GM20431 (cell line): ENCODE measurements around the gene POU2F1.

Source experiments
- in situ Hi-C: fragments of 300-500 bp; cut with MseI, MboI; formaldehyde crosslinking; loops from one replicate; pipeline ENCODE4 v1.15.0; 2020; ENCODE audit warnings: low sequenced_read_pairs; ENCODE audit not compliant: unreplicated experiment

POU2F1 gene

DNA sequence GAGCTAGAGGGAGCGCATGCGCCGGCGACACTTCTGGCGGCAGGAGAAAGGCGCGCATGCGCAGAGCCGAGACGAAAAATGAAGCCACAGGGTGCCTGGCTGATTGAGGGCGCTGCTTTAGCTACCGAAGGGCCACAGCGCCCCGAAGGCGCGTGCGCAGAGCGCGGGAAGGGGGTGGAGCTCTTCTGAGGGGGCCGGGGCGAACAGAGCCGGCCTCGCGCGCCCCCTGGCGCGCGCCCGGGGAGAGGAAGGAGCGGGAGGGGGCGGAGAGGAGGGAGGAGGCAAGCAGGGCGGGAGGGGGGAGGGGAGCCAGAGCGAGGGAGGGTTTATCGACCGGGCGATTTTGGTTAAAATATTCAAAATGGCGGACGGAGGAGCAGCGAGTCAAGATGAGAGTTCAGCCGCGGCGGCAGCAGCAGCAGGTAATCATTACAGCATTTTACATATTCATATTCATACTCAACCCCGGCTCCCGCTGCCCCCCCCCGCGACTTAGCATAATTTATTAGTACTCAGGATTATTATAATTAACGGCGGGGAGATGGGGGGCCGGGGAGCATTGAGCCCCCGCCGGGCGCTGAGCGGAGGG lies at the start of gene POU2F1:
POU2F1 (plus strand) TSS at position 350 of the 589 bp plus-strand sequence; CDS start at position 362, 12 bp downstream.
- in situ Hi-C loops, result no loop called here

DNA sequence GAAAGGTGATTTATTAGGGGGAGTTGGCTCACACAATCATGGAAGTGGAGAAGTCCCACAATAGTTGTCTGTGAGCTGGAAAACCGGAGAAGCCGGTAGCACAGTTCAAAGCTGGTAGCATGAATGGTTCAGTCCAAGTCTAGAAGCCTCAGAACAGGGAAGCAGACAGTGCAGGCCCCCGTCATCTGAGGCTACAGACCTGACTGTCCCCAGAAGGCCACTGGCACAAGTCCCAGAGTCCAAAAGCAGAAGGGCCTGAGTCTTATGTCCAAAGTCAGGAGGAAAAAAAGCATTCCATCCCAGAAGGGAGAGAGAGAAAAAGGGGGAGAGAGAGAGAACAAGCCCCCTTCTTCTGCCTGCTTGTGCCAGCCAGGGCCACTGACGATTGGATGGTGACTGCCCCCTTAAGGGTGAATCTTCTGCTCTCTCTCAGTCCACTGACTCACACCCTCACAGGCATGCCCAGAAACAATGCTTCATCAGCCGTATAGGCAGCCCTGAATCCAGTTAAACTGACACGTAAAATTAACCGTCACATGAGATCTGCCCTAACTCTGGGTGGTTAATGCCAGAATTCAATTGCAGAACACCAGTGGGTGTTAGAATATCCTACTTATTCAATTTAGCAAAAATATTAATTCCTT lies 49.3 kb upstream of the POU2F1 start:
- in situ Hi-C loops, result no loop called here

DNA sequence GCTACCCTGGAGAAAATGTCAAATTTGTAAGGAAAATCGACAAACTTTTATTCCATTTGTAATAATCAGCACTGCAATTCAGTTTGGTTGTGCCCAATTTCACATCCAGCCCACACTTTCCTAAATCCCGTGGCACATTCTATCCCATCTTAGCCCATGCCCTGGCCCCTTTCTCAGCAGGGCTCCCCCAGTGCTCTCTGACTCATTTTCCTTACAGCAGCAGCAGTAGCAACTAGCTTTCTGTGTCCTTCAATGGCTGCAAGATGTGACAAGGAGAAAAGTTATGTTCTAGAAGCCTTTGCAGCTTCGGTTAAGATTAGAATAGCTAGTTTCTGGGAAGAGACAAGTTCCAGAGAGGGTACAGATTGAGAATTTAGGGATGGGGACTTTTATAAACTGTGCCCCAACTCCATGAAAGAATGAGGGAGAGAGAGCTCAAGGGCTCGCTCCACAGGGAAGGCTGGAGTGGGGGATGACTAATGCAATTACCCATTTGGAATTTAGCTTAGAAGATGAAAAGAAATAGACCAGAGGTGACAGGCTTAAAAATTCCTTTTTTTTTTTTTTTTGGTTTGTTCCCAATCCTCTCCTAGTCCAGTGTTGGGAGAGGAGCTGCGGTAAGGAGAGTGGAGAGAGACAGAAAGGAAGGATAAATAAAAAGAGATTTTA lies 47.0 kb upstream of the POU2F1 start:
- in situ Hi-C loops, result no loop called here

DNA sequence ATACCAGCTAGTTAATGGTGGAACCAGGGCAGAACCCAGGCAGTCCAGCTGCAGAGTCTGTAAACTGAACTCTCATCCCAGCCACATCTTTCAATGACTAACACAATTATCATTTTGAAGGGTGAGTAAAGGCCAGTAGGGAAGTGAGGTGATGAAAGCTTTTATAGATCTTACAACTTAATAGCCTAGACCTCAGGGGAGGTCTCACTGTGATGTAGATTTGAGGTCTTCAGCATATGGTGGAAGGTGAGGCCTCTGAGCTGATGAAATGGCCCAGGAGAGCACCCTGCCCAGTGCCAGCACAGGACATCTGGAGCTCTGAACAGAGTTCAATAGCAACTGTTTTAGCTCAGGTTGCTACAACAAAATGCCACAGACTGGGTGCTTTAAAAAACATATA lies 44.8 kb upstream of the POU2F1 start:
- in situ Hi-C loops, result no loop called here

DNA sequence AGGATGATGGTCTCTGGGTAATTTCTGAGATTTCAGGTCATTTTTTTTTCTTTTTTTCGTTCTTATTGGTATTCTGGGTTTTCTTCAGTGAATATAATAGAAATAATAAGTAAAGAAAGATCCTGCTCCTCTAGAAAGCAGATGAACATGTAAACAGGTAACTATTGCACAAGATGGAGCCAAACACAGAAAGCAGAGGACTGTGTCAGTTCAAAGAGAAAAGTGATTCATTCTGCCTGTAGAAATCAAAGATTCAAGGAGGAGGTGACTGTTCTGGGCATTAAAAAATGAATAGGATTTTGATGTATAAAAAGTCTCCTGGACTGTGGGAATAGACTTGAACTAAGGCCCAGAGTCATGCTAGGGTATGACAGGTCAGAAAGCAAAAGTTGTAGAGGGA lies 41.9 kb upstream of the POU2F1 start:
- in situ Hi-C loops, result no loop called here

DNA sequence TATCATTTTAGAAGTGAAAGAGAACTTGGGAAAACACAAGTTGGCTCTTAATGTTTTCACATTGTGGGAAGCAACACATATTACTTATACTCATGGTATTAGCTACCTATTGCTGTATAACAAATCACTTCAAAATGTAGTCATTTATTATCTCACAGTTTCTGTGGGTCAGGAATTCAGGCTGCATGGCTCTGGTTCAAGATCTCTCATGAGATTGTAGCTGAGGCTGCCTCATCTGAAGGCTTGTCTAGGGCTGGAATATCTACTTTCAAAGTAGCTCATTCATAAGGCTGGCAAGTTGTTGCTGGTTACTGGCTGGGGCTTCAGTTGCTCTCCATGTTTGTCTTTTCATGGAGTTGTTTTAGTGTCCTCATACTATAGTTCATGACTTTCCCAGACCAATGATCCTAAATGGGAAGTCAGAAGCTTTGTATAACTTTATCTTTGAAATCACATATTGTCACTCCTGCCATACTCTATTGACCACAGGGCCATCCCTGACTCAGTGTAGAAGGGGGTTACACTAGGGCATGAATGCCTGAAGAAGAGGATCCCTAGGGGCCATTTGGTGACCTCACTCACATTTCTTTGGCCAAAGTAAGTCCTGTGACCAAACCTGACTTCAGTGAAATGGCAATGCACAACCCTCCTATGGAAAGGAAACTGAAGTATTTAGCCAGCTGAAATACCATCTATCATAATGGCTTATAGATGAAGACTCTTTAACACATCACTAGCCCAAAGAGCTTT lies 37.9 kb upstream of the POU2F1 start:
- in situ Hi-C loops, result no loop called here

DNA sequence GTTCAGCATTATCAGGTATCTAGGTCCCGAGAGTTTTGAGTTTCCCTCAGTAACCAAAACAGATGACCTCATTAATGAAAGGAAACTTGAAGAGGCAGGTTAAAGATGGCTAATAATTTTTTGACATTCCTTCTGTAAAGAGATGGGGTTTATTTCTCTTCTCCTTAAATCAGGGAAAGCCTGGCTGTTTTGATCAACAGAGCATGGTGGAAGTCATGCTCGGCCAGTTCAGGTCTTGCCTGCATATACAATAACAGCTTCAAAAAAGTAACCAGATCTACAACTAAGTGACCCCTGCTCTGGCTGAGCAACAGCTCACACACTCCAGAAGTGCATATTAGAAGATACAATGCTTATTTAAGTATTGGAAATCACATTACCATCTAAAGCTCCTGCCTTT lies 36.6 kb upstream of the POU2F1 start:
- in situ Hi-C loops, result no loop called here

DNA sequence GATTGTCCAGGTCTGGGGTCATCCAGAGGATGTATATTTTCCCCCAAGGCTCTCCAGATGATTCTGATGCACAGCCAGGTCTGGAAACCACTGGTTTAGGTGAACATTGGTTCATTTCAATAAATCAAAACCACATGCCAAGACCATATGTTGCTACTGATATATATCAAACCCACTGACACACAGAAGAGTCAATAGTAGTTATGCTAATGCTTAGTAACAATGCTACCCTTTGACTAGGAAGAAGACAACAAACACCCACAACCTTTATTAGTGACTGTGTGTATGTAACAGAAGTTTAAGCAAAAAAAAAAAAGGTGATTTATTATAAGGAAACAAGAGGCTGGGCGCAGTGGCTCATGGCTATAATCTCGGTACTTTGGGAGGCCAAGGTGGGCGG lies 35.6 kb upstream of the POU2F1 start:
- in situ Hi-C loops, result no loop called here

DNA sequence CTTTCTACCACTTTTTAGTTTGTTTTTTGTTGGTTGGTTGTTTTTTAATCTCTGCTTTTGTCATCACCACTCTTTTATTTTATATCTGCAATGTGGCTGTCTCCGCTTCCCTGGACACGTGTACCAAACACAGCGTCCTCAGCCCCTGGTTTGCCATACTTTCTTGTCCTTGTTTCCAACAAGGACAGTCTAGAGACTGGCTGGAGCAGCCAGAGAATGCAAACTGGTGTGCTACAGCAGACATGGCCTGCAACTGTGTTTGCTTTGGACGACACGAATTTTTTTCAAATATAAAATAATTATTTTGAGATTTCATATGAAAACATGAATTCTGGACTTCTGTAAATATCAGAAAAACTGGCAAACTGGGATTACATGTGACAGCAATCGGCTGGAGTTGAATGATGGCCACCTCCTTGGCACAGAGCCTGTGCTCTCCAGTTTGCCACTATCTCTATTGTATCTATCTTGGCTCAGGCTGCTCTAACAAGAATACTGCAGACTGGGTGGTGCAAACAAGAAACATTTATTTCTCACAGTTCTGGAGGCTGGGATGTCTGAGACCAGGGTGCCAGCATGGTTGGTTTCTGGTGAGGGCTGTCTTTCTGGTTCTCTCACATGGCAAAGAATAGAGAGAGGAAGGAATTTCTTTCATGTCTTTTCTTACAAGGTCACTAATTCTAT lies 34.6 kb upstream of the POU2F1 start:
- in situ Hi-C loops, result no loop called here

DNA sequence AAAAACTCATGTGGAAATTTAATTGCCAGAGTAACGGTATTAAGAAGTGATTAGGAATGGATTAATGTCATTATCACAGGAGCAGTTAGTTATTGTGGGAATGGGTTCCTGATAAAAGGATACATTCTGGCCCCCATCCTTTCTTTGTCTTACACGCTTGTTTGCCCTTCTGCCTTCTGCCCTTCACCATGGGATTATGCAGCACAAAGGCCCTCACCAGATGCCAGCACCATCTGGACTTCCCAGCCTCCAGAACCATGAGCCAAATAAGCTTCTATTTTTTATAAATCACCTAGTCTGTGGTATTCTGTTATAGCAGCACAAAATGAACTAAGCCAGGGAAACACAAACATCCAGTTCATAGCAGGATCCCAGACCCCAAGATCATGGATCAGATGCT lies 33.9 kb upstream of the POU2F1 start:
- in situ Hi-C loops, result no loop called here

DNA sequence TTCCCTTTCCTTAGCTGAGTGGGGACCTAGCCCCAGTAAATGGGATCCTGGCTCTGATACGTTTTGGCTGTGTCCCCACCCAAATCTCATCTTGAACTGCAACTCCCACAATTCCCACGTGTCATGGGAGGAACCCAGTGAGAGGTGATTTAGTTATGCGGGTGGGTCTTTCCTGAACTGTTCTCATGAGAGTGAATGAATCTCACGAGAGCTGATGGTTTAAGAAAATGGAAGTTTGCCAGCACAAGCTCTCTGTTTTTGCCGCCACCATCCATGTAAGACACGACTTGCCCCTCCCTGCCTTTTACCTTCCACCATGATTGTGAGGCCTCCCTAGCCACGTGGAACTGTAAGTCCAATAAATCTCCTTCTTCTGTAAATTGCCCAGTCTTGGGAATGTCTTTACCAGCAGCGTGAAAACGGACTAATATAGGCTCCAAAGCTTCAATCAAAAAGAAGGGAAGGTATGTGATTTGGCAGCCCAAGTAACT lies 29.9 kb upstream of the POU2F1 start:
- in situ Hi-C loops, result no loop called here

DNA sequence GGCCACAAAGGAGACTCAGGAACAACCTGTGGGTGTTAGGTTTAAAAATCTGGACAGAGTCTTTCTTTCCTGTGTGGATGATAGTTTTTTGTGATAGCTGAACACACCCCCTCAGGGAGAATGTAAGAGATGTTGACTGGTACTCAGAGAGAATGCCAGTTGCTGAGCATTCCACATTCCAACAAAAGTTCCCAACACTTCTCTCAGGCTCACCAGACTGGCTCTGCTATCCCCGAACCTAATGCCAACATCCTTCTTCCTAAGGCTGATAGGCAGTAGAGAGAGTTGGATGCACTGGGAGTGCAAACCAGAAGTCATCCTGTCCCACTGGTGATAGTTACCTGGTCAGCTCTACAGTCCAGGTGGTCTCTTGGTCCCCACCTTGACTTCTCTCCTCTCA lies 28.7 kb upstream of the POU2F1 start:
- in situ Hi-C loops, result no loop called here

DNA sequence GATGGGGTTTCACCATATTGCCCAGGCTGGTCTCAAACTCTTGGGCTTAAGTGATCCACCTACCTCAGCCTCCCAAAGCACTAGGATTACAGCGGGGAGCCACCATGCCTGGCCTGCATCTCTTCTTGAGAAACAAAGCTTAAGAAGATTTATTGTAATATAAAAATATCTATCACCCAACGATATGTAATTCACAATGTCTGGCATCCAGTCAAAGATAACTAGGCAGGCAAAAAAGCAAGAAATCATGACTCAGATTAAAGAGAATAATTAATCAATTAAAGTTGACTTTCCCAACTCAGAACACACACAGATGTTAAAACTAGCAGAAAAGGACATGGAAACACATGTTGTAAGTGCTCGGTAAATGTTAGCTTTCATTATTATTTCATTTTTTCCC lies 26.5 kb upstream of the POU2F1 start:
- in situ Hi-C loops, result no loop called here

DNA sequence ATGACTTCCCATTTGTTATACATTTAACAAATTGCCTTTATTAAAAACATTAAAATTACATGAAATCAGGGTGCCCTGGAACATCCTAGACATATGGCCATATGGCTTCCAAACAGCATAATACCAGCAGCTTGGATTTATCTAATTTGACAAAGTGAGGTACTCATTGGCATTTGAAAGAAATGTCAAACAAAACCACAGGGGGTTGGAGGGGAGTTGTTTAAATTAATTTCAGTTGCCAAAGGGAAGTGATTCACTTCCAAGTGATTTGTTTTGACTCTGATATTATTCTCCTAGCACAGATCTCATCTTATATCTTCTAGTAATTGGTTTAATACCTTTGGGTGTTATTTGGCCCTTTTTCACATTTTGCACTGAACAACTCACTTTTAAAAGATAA lies 24.5 kb upstream of the POU2F1 start:
- in situ Hi-C loops, result no loop called here

DNA sequence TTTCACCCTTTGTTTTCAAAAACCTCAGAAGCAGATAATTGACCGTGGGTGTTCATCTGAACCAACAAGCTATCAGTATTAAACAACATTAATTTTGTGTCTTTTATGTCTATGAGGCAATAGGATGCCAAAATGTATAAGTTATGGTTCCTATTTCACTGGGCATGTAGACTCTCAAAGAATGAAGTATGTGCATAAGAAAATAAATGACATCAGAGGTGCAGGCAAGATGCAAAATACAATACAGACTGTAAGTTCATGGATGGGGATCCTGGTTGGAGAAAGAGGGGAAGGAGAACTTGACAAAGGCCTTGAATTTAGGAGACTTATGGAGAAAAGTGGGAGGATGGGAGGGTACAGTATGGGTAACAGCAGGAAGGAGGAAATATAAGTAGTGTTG lies 23.4 kb upstream of the POU2F1 start:
- in situ Hi-C loops, result no loop called here

DNA sequence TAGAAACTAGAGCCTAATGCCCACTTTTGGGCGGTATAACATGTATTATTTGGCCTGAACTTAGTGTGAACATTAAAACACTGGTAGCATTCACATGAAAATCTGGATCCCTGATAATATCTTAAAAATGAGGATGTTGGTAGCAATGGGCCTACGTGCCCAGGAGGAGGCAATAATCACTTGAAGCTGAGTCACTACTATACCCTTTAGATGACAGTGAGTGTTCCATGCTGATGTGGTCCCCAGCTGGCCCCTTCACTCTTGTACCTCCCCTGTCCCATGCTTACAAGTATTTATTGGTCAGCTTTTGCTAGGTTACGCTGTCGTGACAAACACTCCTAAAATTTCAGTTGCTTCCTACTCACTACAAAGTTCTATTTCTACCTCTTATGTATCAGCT lies 23.0 kb upstream of the POU2F1 start:
- in situ Hi-C loops, result no loop called here

DNA sequence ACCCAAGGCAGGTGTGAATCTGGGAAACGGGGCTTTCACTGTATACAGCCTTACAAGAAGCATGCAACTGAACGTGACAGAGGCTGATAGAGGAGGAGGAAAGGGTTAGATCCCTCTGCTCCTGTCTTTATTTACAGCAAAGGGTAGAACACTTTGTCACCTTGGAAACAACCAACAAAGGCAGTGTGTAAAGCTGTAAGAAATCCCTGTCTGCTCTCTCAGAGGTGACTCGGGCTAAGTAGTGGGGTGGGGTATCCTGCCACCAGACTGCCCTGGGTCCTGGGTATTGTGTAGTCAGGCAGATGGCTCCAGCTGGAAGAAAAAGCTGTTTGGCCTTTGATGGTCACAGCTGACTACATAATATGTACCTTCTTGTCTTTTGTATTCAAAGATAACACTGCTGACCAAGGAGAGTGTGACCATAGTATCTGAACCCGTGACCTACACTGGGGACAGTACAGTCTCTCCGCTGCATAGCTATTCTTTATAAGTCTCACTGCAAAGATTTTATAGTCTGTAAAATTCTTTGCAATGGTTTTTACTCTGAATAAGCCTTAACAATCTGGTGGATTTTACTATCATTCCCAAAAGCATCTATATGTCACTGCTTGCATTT lies 22.1 kb upstream of the POU2F1 start:
- in situ Hi-C loops, result no loop called here

DNA sequence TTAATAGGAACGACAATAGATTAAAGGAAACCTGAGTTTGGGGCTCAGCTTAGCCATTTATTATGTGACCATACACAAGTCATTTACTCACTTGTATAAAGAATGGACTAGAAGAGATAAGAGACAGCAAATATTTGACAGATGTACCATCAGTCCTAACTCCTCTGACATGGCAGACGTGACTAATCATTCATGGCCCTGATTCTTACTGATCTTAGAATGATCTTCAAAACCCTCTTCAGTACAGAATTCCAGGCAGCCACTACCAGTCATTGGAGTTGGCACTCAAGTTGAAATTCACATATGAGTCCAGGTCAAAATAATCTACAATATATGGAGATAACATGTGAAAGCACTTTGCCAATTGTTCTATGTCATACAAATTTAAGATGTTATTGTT lies 21.0 kb upstream of the POU2F1 start:
- in situ Hi-C loops, result no loop called here

DNA sequence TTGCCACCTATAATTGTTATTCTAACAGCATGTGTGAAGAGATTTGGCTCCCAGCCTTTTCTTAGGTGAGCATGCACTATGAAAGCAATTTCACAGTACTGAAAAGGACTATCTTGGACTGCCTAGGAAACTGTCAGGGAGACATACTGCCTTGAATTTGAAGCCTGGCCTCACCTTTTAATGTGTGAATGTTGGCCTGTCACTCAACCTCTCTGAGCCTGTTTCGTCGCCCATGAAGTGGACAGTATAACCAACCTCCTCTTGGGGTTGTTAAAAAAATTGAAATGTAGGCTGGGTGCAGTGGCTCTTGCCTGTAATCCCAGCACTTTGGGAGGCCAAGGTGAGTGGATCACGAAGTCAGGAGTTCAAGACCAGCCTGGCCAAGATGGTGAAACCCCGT lies 20.4 kb upstream of the POU2F1 start:
- in situ Hi-C loops, result no loop called here

DNA sequence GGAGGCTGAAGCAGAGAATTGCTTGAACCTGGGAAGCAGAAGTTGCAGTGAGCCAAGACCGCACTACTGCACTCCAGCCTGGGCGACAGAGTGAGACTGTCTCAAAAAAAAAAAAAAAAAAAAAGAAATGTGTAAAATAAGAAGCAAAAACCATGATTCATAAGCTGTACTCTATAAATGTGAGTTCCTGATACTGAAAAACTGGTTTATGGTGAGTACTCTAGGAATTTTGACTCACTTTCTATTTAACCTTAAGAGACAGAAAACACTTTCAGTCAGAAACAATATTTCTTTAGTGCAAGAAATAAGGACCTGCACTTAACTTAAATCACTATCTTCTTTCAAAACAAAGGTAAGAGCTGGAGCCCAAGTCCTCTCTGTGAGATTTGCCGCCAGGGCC lies 19.9 kb upstream of the POU2F1 start:
- in situ Hi-C loops, result no loop called here
